Posterior cingulate gyrus (tissue), 11 donors: Measurements from ENCODE around the gene NREP.

ENCODE experiments used
- DNase-seq, 10 donors: peaks; one replicate each; pipeline versions ENCODE4 v3.0.0 to v3.0.0-alpha.2; 2020 to 2021; ENCODE audit warnings: mixed read lengths in 3 of 10
- intact Hi-C: fragments of 100-400 bp; cut with DNase I; formaldehyde crosslinking; loops from one replicate; pipeline ENCODE4 v1.15.1; 2023

Gene NREP

DNA sequence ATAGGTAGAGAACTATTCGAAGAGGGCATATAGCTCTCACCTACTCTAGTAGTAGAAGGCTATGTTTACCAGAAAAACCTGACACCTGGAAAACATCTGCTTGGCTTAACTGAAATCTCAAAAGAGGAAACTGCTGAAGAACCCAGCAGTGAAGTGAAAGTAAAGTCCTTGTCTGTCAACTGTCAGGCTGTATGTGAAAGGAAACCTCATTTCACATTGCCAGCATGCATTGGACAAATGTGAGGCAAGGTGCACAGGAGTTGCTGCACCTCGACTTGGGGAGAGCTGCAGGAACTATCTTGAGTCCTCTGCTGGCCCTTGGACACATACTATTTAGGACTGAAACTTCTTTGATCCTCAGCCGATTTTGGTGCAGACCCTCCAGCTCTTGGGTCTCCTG, 53.3 kb downstream of the NREP start:
- no peak for DNase-seq

DNA sequence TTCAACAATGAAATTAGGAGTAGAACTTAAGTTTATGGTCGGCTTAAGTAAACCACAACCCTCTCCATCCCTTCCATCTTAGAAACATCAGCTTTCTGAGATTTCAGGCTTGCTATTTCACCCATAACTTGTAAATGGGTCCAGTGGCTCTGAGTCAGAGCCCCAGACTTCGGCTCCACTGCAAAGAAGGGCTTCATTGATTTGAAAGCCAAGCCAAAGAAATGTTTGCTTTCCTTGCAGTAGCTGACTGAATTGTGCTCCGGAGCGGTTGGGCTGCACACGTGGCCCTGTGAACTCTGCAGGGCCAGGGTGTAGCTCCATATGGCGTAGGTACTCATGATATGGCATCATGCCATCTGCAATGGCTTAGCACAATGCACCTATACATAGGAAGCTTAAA, 57.0 kb downstream of the NREP start:
- intact Hi-C loops: no loop called here
- no peak for DNase-seq

More for the DNA sequence above, 53.3 kb downstream of the NREP start:
- intact Hi-C loops: no loop called here

DNA sequence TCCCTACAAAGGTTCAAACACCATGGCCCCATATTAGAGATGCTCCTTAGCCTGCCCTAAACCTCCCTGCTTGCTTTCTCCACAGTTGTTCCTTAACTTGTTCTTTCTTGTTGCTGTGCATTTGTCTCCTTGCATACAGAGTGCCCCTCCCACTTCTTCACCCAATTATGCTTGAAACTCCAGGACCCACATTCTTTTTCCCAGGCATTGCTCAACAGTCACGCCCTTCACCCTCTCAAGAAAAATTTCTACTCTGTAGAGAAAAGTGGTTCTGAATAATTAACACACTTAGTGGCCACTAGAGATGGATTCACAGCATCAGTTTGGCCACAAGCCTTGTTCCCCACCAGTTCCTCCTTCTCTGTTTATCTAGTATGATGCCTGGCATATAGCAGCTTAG, 57.7 kb downstream of the NREP start:
- intact Hi-C loops: no loop called here
- DNase-seq: no peak

DNA sequence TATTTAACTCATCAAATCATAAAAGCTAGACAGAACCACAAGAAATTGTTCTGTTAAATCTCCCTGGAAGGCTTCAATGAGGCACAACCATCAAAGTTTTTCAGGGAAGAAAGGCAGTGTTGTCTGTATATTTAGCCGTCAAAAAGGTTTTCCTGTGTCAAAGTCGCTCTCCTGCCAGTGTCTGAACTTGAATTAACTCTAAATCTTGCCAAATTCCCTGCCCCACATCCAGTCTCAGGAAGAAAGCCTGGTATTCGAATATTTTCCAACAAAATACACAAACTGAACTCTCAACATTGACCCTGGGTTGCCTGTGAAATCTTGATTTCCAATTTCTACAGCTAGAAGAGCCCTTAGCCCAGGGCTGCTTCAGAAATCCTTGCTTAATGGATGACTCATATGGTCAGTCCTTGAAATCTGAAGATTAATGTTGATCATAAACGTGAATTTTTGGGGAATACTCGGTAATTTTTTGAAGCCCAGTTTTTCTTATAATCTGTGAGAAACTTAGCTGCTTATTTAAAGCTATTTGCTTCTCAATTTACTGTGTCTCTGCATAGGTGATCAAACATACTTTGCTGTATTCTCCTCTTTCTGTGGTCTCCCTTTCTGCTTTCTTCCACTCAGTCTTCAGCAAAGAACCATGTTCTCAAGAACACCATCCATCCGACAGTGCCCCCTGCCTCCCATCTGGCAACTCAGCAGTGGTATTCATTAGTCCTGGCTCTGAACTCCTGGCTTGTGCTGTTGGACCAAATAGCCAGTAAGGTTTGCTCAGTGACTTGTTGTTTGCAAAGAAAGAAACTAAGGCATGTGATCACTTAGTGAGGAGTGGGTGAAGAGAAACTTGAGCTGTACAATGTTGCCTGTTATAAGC, 58.9 kb downstream of the NREP start:
- intact Hi-C loops: no loop called here
- no peak for DNase-seq

DNA sequence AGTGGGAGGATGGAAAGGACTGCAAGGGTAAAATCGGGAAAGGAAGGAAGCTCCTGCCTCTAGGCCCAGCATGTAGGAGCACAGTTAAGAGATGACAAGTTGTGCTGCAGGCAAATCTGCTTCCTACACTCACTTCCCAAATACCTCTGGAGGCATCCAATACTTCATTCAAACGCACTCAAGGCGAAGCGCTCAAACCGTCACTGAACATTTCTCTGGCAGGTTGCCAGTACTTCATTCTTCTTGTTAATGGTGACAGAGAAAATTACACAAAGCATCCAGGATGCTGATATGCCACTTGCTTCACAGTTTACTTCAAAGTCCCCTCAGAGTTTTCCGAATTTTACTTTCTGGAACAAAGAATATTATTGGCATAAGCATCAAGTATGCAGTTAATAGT, 59.8 kb downstream of the NREP start:
- no peak for DNase-seq

DNA sequence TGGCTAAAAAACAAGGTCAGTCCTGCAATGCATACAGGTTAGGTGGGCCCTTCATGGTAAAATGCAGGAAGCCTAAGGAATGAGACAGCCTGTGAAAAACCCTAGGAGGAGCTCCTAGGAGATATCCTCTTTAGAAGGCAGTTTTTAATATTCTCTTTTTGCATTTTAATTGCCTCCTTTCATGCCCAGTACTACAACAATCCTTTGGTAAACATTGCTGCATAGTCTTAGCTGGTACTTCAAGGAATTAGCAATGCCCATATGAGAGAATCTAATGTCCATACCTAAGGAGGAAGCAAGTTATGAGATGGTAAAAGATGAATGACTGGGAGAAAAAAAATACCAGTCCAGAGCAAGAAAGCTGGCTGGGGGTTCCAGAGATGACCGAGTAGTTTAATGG, 61.0 kb downstream of the NREP start:
- DNase-seq: no peak
- intact Hi-C loops: no loop called here

More for the DNA sequence above, 59.8 kb downstream of the NREP start:
- intact Hi-C loops: no loop called here

DNA sequence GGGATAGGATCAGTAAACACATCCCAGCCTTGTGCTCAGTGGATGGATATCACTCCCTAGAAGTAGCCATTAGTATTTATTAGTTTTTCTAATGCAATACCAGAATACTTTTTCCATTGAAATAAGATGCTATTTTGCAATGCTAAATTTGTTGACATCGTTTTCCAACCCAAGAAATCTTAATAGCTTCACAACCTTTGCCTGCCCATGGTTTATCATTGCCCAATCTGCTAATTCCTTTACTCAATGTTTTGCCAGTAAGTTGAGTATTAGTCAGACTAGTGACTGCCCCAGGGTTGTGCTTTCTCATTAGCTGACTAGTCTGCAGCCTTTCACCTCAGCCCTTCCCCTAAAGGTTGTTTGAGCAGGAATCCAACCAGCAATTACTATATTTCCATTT, 62.9 kb downstream of the NREP start:
- intact Hi-C loops: no loop called here
- DNase-seq: no peak

DNA sequence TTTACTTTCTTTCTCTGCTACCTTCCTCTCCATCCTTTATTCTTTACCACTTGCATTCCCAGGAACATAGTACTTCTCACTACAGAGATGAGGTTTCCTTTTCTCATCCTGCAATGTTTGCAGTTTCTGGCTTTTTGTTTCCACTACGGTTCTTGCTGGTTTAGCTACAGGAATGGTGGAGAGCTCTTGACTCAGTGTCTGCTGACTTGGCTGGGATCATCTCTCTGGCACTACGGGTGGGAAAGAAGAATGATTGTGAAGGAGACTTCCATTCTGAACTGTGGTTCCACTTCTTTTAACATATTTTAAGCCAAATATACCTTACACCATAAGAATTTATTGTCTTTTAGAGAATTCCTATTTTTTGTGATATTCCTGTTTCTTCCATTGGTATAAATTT, 65.1 kb downstream of the NREP start:
- DNase-seq: no peak
- intact Hi-C loops: no loop called here

DNA sequence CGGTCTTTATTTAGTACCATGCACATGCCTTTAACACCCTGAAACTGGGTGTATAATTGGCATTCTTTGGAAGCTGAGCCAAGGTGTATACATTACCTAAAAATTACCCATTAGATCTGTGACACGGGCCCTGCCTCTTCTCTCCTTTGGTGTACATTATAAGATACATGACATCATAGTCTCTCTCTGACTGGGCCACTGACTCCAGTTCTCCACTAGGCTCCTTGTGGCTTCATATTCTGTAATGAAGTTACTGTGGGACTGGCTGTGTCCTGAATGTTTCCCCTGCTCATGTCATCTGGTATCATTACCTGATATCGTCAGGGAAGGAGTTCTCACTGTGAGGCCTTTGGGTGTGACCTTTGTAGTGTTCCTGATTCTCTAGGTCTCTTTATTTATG, 65.5 kb downstream of the NREP start:
- intact Hi-C loops: no loop called here
- no peak for DNase-seq

DNA sequence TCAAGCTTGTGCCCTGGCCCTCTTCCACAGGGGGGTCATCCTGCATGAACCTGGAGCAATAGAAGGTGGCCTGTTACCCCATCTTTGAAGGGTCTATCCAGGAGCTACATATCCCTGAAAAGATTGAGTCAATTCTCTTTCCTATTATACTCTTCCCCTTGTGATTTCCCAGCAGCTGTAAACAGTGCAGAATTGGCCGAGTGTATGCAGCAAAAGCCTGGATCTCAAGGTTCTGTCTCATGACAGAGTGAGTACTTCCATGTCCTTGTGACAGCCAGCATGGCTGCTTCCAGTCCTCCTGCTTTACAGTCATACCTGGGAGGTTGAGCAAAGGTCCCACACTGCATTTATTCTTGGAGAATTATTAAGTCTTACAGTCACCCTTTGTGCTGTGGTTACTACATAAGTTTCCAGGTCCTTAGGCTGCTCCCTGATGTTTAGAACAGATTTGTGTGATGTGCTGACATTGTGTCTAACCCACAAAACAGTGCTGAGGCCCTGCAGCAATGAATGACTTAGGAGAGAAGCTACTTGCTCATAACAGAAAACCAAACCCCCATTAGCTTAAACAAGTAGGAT, 67.5 kb downstream of the NREP start:
- intact Hi-C loops: no loop called here
- no peak for DNase-seq

DNA sequence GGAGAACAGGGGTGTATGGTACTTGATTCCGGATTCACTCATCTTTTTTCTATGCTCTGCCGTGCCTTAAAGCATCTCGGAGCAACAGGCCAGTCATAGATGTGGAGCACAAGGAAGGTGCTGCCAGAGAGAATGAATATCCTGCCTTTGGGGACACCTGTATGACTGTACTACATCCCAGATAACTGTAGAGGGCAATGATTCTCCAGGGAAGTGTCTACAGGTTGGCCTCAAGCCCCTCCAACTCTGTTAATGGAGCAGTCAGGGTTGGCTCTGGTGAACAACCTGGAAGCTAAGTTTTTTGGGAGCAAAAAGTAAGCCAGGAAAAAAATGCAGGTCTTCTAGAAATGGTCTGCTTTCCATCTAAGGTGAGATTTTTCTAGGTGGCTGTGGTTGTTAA, 71.0 kb downstream of the NREP start:
- no peak for DNase-seq
- intact Hi-C loops: no loop called here

DNA sequence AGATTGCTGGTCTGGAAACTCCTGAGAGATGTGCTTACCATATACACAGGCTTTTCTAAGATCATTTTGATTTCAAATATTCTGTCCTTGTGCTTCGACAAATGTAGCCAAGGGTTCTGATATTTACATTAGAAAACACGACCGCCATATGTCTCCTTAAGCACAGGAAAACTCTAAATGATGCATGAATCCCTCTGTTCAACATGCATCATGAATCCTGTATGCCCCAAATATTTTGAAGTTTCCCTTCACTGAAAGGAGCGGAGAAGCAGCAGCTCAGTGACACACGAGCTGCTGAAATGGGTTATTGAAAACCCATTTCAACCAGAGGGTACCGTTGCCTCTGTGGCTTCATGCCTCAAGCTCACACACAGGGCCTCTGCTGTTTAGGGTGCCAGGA, 74.4 kb downstream of the NREP start:
- intact Hi-C loops: no loop called here

DNA sequence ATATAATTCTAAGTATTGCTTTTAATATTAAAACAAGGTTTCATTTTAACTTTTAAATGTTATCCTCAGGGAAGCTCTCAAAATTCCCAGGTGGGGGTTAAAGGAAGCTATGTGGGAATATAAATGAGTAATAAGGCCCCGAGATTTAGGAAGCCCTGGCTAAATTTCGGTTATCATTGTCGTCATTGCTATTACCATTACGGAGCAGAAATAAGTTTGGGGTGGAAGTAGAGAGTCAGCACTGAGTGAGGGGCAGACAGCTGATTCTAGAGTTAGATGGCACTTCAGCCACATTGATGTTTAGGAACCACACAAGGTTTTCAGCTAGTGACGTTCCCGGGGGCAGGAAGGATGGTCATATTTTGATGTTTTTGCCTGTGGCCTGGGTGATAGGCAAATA, 74.9 kb downstream of the NREP start:
- intact Hi-C loops: no loop called here
- no peak for DNase-seq

More for the DNA sequence above, 74.4 kb downstream of the NREP start:
- DNase-seq: no peak

DNA sequence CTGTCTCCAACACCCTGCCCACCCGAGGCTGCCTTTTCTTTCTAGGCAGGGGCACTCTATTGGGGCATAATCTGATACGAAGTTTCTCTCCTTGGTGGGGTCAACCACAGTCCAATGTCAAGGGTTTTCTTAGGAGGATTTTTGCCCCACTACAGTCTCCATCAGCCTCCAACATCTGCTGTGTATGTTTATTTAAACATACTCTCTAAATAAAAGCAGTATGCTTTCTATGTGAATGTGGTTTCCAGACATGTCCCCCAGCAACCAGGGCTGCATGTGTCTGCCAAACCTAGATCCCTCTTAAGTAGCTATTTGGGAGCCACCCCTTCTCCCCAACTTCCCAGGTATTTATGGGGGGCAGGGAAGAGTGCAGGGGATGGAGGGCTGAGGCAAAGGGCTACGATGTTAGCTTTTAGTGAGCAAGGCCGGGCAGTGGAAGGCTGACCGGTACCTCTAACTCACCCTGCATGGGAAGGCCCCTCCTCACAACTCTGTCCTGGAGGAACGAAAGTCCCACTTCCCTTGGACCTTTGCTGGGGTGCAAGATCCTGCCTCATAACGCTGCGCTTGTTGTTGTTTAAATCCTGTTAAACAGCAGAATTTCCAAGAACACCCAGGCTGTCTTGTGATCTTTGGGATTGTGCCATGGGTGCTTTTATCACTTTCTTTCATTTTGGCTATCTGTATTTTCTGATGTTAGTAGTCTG, 75.4 kb downstream of the NREP start:
- intact Hi-C loops: no loop called here
- no peak for DNase-seq

DNA sequence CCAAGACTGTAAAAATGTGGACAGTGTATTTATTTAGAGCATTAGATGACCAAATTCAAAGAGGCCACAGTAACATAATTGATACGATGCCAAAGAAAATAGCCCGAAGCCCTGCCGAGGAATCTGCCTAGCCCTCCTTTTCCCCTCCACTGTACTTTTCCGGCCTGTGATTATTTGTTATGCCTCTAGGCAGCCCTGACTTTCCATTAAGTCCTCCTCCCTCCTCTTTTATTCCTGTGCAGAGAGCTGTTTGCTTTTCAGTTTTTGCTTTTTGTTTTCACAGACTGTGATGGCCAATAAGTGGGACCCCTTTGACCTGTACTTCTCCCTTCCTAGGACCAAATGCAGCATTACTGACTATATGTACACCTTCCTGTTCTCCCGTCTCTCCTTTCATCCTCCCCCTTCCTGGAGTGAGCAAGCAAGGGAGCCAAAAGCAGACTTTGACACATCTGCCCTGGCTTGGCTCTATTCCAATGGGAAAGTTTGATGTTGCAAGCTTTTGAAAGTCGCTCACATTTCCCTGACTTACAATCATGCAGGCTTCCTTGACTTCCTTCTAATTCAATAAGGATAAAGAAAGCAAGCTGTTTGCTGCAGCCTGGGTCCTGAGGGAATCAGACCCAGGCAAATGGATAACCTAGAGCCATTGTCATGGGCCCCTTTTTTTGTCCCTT, 76.1 kb downstream of the NREP start:
- intact Hi-C loops: no loop called here
- no peak for DNase-seq

DNA sequence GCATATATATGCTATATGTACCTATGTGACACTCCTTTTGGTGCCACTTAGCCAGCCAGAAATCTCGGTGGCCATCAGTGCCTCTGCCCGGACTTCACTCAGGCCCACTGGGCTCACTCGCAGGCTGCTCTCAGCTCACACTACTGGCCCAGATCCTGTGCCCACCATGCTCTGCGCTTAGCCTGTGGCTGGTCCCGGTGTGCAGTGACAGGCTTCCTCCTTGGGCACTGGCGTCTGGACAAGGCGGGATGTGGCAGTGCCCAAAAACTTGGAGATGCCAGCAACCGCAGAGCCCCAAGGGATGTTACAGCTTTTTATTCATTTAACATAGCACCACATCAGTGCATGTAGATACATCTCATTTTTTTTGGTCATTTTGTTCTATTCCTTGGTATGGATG, 77.4 kb downstream of the NREP start:
- no peak for DNase-seq
- intact Hi-C loops: no loop called here
